ENCODE data around the gene COG7. TPM values are rescaled to one million over a fixed set of nuclear protein-coding genes. Genes with fewer than 3 reads are reported as not detected.

COG7 gene
- total and polyA plus RNA-seq, 2 of the 13 experiments (the other 11 are each of a cell fraction or from before 2014, with no cell fraction given), result 12.6 to 54.5 TPM

DNA sequence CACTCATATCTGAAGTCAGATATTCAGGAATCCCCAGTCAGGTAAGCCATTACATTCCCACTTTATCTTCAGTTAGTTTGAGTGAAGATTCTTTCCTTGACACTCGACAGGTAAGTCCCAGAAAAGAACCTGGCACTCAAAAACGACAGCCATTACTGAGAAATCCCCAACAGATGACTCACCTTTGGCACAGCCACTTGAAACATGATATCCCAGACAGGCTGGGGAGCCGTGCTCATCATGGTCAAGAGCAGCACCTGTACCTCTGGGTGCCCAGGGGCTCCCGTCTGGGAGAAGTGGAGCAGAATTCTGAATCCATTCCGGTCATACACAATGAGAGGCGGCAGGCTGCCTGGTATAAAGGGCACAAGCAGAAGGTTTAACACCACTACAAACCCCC, 16.8 kb upstream of the COG7 start:
- Histone ChIP-seq H3K9ac (ENCODE audit: insufficient read depth, low read depth, low read length) (no peak overlapping the region), H3K4me2 (ENCODE audit: low read depth, low read length) (no peak overlapping the region), H3K27ac (ENCODE audit: extremely low read length, insufficient read depth, low read length) (no peak overlapping the region), H2AFZ (ENCODE audit: low read length) (no peak overlapping the region), H3K4me1 (ENCODE audit: insufficient read depth, low read length) (no peaks in the 10 kb centered on the region), H3K36me3 (replicated peaks in 1 of 2; ENCODE audit: control insufficient read depth in 1 of 2, insufficient read depth in 2 of 2, low read length in 2 of 2) (peaks cover 53 to 81% of the 10 kb centered on the region in 2 experiments), H3K27me3 (ENCODE audit: control insufficient read depth in 1 of 2, insufficient read depth in 2 of 2, low read length in 2 of 2) (no peaks in the 10 kb centered on the region), H3K4me3 (replicated peaks in 1 of 3; ENCODE audit: insufficient read depth in 1 of 3, low read depth in 2 of 3, low read length in 3 of 3) (no peak overlapping the region), H3K79me2 (ENCODE audit: insufficient read depth, low read length) (no peaks in the 10 kb centered on the region), H4K20me1 (ENCODE audit: insufficient read depth, low read length) (no peaks in the 10 kb centered on the region), H3K9me3 (ENCODE audit: low read length) (no peaks in the 10 kb centered on the region)
- 75% methylated on average over 3 of the region's 6 CpGs for whole genome bisulfite sequencing (ENCODE audit: low lambda C conversion rate)
- FAIRE-seq (no peak), DNase-seq (ENCODE audit: low spot score) (no peak), ATAC-seq (no peak; the same call in 2 of the 3 replicates)
- ChIA-PET POLR2A (no interaction called here), CTCF (ENCODE audit: low intra/inter-chr PET ratio, low total read pairs) (no interaction called here)
- TF ChIP-seq MAF1 (CRISPR knock-in tag; IDR thresholded peaks at IDR 0.05; ENCODE audit: borderline replicate concordance) (no peak), SIX1 (CRISPR knock-in tag; IDR thresholded peaks at IDR 0.05; ENCODE audit: borderline replicate concordance) (peak; percentile 56; the same call in 1 of the 2 replicates)
- intact Hi-C loops (cut with micrococcal nuclease; ENCODE audit: unreplicated experiment) (no loop called here), in situ Hi-C loops (cut with HindIII; ENCODE audit: extremely low pct_ligation_motif_present, low pct_unique_long_range_greater_than_20kb) (no loop called here)
- BruUV-seq (replicated peaks), result no TSS peak

DNA sequence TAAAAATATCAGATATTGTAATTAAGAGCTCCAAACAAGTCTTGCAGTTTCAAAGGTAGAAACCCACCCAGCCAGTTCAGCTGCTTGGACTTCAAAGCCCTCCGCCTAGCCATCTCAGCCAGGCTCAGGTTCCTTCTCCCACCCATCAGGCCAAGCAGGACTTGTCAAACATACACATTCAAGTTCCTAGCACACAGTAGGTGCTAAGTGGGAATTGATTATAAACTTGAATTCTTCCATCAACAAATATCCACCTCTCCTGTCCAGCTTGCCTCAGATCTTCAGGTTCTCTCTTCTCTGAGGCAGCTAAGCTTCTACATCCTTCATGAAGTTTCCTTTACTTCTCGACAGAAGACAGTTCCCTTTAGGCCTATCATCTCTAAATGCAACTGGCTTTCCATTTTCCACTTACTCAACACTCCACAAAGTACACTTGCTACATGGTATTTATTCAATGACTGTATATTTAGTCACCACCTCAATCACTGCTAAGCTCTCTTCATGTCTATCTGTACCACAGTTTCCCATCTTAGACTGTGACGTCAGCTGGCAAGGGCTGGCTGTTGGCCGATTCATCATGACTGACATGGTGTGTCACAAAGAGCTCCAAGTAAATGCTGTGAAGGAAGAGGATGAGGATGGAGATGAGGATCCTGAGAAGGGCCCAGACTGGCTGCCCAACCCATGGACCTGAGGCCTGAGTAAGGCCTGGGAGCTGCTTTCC, 13.3 kb upstream of the COG7 start:
- no TSS peak for BruUV-seq (replicated peaks)
- no peak overlapping the region for H2AFZ ChIP-seq (ENCODE audit: low read length)
- no peak overlapping the region for H3K4me2 ChIP-seq (ENCODE audit: low read depth, low read length)
- CTCF ChIA-PET (ENCODE audit: low intra/inter-chr PET ratio, low total read pairs), result no interaction called here
- H3K27ac ChIP-seq (ENCODE audit: extremely low read length, insufficient read depth, low read length), result no peak overlapping the region
- H3K4me1 ChIP-seq (ENCODE audit: insufficient read depth, low read length), result no peaks in the 10 kb centered on the region
- peaks cover 35 to 64% of the 10 kb centered on the region in 2 experiments for H3K36me3 ChIP-seq (replicated peaks in 1 of 2; ENCODE audit: control insufficient read depth in 1 of 2, insufficient read depth in 2 of 2, low read length in 2 of 2)
- DNase-seq (ENCODE audit: low spot score) (no peak), FAIRE-seq (no peak), ATAC-seq (no peak; the same call in 2 of the 3 replicates)
- TF ChIP-seq CREB1 (IDR thresholded peaks at IDR 0.05) (0 out of 2 replicates have a peak, but pooled peaks have one; percentile 22), CREB1 (CRISPR knock-in tag; IDR thresholded peaks at IDR 0.05) (no peak), KLF15 (CRISPR knock-in tag; IDR thresholded peaks at IDR 0.05; ENCODE audit: borderline replicate concordance) (no peak), SUZ12 (IDR thresholded peaks at IDR 0.05; ENCODE audit: low read depth, low read length) (no peak), ZKSCAN1 (IDR thresholded peaks at IDR 0.05; ENCODE audit: low read length) (peak; percentile 83)
- POLR2A ChIA-PET, result no interaction called here
- 95% methylated on average over 4 of the region's 4 CpGs for WGBS (ENCODE audit: low lambda C conversion rate)
- no peak overlapping the region for H3K9ac ChIP-seq (ENCODE audit: insufficient read depth, low read depth, low read length)
- intact Hi-C loops (cut with micrococcal nuclease; ENCODE audit: unreplicated experiment) (no loop called here), in situ Hi-C loops (cut with HindIII; ENCODE audit: extremely low pct_ligation_motif_present, low pct_unique_long_range_greater_than_20kb) (no loop called here)
- no peak overlapping the region for H3K4me3 ChIP-seq (replicated peaks in 1 of 3; ENCODE audit: insufficient read depth in 1 of 3, low read depth in 2 of 3, low read length in 3 of 3)
- H3K79me2 ChIP-seq (ENCODE audit: insufficient read depth, low read length), result no peaks in the 10 kb centered on the region
- no peaks in the 10 kb centered on the region for H4K20me1 ChIP-seq (ENCODE audit: insufficient read depth, low read length)
- no peaks in the 10 kb centered on the region for H3K9me3 ChIP-seq (ENCODE audit: low read length)
- no peaks in the 10 kb centered on the region for H3K27me3 ChIP-seq (ENCODE audit: control insufficient read depth in 1 of 2, insufficient read depth in 2 of 2, low read length in 2 of 2)

Measured in HepG2 (cell line).